ENCODE data around the gene PARD3.

Gene PARD3

DNA sequence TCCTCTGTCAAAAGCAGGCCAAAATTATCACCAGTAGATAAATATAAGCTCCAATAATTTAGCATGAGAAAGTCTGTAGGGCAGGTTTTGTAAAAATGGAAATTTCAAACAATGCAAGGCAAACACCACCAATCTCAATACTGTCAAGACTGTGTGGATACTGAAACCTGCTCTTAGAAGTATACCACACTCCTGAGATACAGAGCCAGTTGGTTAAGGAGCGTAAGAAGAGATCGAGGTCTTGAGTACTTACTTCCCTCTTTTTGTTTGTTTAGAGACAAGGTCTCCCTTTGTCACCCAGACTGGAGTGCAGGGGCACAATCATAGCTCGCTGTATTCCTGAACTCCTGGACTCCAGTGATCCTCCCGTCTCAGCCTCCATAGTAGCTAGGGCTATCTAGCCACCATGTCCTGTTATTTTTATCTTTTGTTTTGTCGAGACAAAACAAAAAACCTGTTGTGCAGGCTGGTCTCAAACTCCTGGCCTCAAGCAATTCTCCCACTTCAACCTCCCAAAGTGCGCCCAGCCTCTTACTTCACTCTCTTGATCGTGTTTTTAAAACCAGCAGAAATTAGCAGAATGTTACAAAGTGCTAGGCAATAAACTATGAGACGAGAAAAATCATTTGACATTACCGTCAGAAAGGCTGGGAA is 205.7 kb downstream of the PARD3 start:
- DNase-seq (ENCODE audit: extremely low spot score, insufficient read length, low read depth) (no peak), FAIRE-seq (no peak)

DNA sequence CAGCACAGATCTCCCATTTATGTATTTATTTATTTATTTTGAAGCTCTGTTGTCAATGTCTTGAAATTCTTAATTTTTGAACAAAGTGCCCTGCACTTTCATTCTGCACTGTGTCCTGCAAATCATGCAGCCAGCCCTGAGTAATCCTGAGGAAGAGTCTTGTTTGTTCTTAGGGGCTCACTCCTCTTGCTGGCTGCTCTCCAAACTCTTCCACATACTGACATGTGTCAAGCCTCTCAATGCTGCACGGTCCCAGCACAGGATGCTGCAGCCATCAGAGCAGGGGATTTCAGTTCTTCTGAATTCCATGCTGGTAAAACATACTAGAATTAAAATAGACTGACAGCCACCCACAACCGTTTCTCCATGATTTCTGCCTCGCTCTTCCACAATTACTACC is 207.2 kb downstream of the PARD3 start:
- FAIRE-seq (no peak), DNase-seq (ENCODE audit: extremely low spot score, insufficient read length, low read depth) (no peak)

DNA sequence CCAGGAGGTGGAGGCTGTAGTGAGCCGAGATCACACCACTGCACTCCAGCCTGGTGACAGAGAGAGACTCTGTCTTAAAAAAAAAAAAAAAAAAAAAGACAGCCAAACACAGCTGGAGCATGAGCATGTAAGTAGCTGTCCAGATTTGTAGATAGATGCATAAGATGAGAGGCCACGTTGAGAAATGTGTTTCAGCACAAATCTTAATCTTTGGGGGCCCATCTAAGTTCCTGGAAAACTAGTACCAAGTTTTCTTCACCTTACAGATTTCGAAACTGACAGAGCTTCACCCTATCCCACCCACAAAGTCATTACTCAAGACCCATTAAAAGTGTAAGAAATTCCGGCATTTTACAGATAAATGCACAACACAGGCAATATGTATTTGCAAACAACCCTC is 208.2 kb downstream of the PARD3 start:
- FAIRE-seq (no peak), DNase-seq (ENCODE audit: extremely low spot score, insufficient read length, low read depth) (no peak)

DNA sequence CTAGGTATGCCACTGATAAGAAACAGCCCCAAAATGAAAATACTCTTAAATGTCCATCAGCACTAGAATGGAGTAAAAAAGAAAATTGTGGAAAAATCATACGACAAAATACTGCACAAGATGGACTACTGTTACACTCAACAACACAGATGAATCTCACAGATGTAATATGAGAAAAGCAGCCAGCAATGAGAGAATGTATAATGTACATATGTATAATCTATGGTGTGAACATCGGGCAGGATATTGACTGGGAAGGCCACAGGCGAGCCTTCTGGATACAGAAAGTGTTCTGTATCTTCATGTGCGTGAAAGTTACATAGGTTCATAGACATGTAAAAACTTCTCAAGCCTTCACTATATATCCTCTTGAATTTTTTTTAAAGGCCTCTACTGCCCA is 212.6 kb downstream of the PARD3 start:
- DNase-seq (ENCODE audit: extremely low spot score, insufficient read length, low read depth) (no peak), FAIRE-seq (no peak)

DNA sequence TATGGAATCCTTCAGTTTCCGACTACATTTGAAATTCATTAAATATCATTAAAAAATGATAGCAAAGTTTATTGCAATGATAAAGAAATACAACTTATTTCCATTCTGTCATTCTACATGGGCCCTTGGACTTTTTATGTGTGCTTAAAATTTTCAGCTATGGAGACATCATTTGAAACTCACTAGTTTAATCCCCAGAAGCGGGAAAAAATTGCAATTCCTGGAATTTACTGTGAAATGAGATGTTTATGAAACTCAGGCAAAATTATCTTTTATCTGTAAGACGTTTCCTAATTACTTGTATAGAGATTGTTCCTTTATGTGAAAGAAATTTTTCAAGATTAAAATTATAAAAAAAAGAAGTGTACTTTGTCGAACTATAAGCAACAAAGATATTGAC is 213.4 kb downstream of the PARD3 start:
- FAIRE-seq (no peak), DNase-seq (ENCODE audit: extremely low spot score, insufficient read length, low read depth) (no peak)

DNA sequence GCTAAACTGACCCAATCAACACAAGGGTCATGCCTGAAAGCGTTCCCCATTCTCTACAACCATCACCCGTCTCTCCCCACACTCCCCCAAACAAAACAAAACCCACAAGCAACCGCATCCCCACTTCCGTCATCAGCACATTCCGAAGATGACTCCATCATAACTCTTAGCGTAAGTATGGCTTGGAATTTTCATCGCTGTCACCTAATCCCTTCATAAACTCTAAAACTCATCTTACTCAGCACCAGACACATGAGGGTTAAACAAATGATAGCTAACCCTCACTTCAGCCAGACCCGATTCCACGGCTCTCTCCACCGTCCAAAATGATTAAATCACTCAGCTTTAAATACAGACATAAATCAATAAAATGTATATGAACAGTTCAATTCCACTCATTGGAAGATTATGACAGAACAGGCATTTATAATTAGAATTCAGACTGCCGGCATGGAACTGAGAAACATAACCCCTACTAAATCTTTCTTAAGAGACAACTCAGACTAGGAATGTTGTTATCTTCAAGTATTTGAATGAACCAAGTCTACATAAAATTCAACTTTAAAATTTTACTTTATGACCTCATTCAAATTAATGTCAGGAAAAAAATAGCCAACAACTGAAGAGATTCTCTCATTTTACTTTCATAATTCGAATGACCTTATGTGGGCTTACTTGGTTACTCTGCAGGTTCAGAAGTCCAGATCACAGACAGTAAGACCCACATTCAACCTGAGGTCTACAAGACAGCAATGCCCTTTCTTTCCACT is 215.9 kb downstream of the PARD3 start:
- FAIRE-seq (no peak), DNase-seq (ENCODE audit: extremely low spot score, insufficient read length, low read depth) (no peak)

DNA sequence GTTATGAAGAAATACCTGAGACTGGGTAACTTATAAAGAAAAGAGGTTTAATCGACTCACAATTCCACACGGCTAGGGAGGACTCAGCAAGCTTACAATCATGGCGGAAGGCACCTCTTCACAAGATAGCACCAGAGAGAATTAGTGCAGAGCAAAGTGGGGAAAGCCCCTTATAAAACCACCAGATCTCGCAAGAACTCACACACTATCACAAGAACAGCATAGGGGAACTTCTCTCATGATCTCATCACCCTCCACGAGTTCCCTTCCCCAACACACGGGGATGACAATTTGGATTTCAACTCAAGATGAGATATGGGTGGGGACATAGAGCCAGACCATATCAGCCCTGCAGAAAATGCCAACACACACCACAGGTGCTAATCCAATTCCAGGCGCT is 218.7 kb downstream of the PARD3 start:
- no peak for FAIRE-seq
- no peak for DNase-seq (ENCODE audit: extremely low spot score, insufficient read length, low read depth)

DNA sequence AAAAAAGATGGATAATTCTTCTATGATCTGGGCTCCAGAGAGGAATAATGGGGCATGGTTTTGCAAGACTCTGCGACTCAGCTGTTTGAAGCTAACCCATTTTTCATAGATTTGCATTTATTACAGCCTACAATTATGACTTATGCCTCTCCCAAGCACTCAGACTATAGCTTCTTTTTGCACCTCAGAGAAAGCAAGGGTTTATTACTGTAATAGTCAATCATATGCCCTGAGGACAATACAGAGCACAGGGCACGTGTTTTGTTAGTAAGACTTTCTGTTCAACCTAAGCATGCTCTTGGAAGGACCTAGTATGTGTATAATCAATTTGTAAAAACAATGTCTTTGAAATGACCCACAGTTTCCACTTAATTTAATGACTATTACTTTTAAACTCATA is 221.2 kb downstream of the PARD3 start:
- DNase-seq (ENCODE audit: extremely low spot score, insufficient read length, low read depth), result no peak
- no peak for FAIRE-seq

DNA sequence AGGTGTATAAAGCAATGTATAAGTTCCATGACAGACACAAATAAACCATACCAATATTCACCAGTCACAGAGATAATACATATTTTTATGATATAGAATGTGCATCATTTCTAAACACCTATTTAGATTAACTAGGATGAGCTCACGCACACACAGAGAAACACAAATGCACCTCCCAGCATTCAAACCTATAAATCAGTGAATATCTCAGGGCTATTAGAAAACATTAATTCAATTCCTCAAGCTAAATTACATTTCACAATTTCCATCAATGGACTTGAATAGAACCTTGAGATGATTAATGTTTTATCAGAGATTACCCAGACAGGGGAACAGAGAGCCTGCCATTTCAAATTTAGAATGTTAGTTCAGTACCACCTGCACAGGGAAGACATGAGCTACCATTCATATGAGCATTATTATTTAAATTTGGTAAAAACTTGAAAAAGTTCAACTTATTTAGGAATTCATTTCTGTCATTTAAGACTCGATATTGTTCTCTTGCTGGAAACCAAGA is 221.7 kb downstream of the PARD3 start:
- FAIRE-seq, result no peak
- no peak for DNase-seq (ENCODE audit: extremely low spot score, insufficient read length, low read depth)

DNA sequence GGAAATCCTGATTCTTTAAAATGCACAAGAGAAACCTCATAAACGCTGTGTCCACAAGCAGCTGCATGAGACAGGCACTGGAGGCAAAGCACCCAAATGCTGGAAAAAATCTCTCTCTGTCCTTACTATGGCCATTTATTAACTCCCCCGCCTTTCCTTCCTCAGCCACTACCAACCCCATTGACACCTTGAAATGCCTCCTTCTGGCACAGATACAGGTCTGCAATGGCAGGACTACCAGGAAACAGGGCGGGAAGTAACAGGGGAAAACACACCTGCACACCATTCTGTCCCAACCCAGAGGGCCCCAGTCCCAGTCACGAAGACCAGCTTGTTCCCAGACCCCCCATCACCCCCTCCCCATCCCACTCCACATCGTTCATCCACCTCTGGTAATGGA is 224.3 kb downstream of the PARD3 start:
- FAIRE-seq (no peak), DNase-seq (ENCODE audit: extremely low spot score, insufficient read length, low read depth) (no peak)

DNA sequence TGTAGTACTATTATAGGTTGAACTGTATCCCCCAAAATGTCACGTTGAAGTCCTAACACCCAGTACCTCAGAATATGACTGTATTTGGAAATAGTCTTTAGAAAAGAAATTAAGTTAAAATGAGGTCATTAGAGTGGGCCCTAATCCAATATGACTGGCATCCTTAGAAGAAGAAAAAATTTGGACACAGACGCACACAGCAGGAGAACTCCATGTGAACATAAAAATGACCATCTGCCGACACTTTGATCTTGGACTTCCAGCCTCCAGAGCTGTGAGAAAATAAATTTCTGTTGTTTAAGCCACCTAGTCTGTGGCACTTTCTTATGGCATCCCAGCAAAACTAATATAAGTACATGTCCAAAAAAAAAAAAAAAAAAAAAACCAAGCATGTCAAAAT is 225.8 kb downstream of the PARD3 start:
- FAIRE-seq (no peak), DNase-seq (ENCODE audit: extremely low spot score, insufficient read length, low read depth) (no peak)

DNA sequence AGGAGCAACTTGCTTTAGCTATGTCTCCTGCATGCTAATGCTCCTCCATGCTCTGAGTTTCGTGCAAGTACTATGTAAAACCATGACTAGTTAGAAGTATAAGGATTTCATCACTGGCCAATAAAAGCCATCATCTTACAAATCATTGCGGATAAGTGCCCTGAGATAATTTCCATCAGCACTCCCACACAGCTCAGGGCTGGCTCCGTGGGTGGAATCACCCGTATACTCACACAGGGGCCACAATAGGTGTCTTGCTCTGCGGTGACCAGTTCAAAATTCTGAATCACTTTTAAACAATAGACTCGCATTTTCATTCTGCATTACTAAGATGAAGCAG is 227.4 kb downstream of the PARD3 start:
- FAIRE-seq, result no peak
- DNase-seq (ENCODE audit: extremely low spot score, insufficient read length, low read depth), result no peak

DNA sequence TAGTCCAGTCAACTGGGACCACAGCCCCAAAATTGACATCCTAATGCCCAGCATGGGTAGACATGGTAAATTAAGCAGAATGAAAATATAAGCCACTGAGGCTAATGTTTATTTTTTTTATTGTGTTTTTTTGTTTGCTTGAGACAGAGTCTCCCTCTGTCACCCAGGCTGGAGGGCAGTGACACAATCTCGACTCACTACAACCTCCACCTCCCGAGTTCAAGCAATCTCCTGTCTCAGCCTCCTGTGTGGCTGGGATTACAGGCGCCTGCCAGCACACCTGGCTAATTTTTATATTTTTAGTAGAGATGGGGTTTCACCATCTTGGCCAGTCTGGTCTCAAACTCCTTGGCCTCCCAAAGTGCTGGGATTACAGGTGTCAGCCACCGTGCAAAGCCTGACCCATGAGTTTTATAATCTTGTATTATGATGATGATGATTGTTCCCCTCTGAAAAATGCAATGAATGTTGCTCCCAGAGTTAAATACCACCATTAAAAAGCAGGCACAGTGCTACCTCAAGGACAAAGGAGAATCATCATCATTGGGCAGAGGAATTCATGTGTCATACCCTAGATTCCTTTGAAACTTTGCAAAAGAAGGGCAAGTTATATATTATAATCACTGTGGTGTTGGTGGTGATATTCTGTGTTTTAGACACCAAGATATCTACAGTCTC is 228.0 kb downstream of the PARD3 start:
- DNase-seq (ENCODE audit: extremely low spot score, insufficient read length, low read depth) (no peak), FAIRE-seq (no peak)

DNA sequence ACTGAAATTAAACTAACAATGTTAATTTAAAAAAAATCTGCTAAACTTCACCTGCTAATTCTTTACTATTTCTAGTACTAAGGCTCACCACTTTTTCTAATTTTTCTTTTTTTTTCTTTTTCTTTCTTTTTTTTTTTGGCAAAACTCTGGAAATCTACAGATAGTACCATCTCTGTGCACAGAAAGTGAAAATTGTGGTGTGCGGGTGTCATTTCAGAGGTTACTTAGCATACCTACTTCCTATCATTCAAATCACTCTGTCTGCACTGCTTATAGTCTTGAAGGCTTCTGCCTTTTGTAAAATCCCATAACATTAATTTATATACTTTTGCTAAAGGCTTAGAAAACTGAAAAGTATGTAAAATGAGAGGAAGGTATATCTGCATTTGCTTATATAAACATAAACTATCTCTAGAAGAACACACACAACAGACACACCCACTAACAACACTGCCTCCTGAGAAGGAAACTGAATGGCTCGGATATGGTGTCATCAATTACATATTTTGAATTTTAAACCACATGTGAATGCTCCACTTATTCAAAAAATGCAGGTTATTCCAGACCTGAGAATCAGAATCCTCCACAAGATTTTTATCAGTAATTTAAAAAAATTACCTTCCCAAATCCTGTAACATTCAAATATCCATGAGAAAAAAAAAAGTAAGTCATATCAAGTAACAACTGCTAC is 229.5 kb downstream of the PARD3 start:
- DNase-seq (ENCODE audit: extremely low spot score, insufficient read length, low read depth) (no peak), FAIRE-seq (peak; percentile 57)

DNA sequence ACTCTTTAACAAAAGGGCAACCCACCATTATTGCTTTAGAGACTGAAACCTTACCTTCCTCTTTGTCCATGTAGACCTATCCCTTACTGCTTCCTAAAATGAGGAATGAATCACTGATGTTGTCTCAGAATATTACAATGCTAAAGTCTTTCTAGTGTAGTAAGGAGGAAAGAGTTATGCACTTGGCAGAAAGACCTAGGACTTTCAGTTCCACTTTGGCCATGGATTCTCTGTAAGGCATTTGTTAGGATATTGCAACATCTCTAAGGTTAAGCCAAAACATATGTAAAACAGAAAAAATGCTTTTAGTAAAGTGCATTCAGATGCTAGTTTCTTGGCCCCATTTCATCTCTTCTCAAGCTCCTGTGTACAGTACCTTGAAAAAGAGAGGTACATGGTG is 230.9 kb downstream of the PARD3 start:
- FAIRE-seq, result no peak
- DNase-seq (ENCODE audit: extremely low spot score, insufficient read length, low read depth), result no peak

DNA sequence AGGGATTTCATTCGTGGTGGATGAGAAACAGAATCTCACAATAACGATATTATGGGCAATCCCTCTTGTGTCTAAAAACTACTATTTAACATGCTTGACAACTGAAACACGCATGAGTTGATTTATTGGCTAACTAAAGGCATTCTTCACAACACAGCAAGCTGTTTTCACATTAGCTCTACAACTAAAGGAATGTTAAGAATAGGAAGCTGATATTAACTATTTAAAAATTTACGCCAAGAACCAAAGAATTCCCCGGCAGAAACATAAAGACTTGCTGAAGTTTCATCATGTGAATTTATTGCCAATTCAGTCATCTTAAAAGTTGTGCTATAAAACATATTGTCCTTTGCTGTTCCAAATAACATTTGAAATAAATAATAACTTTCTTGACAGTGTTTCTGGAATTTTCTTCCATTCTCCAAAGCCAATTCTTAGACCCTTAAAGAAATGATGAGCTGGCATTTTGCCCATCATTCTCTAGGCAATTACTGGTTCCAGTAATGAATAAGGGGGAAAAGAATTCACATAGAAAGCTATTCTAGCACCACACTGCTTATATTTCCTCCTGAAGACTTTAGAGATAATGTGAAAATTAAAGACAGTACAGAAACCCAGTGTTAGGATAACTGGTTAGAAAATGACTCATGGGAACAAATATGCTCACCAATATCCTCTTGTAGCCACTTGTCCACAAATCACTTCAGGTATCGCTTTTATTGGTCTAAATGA is 233.1 kb downstream of the PARD3 start:
- DNase-seq (ENCODE audit: extremely low spot score, insufficient read length, low read depth) (no peak), FAIRE-seq (no peak)

DNA sequence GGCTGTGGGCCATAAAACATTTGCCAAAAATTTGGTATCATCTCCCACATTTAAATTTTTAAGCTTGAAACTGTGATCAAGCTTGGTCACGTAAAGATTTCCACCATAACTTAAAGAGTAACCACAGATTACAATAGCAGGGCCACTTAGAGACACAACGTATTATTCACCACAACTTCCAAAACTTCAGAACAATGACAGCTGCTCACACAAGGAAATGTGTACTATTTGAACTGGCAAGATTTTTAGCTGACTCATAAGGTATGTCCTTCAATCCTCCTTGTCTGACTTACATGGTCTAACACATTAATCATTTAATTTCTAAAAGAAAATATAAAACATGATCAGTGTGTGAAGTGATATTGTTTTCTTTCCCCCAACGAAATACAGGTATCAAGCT is 234.5 kb downstream of the PARD3 start:
- DNase-seq (ENCODE audit: extremely low spot score, insufficient read length, low read depth), result no peak
- no peak for FAIRE-seq

DNA sequence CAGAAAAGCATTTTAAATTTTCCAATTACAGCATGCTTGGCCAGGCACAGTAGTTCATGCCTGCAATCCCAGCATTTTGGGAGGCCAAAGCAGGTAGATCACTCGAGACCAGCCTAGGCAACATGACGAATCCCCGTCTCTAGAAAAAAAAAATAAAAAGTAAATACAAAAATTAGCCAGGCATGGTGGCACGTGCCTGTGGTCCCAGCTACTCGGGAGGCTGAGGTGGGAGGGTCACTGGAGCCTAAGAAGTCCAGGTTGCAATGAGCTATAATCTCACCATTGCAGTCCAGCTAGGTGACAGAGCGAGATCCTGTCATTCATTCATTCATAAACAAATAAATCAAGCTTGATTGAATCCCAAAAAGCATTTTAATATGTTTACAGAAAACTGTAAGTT is 234.9 kb downstream of the PARD3 start:
- DNase-seq (ENCODE audit: extremely low spot score, insufficient read length, low read depth) (no peak), FAIRE-seq (no peak)

DNA sequence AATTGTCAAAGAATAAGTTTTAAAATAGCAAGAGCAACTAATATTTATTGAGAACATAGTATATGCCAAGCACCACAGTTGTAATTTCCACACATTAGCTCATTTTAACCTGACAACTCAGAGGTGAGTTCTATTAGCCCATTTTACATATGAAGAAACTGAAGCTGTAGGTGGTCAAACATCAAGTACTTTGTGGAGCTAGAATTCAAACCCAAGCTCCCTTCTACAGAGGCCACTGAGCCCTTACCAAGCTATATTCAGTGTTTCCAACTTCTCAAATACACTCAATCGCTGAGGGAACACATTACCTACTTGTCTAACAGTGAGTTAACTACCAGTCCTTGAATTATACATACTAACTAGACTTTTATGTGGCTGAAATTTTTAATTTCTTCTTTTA is 236.6 kb downstream of the PARD3 start:
- FAIRE-seq, result no peak
- no peak for DNase-seq (ENCODE audit: extremely low spot score, insufficient read length, low read depth)

DNA sequence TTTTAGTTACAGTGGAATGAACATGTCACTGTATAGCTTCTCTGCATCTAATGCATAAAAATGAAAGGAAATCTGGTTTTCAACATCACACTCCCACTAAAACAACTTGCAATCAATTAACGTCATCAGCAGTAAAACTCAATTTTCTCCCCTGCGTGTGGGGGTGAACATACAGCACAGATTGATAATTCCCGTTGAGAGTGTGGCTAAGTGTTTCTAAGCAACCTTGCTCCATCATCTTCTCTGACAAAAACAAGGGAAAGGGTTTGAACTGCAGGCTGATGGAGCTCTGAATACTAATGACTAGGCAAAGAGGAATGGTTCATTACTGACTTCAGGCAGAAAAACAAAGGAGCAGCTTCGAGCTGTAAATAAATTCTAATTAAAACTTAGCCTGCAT is 238.3 kb downstream of the PARD3 start:
- DNase-seq (ENCODE audit: extremely low spot score, insufficient read length, low read depth) (no peak), FAIRE-seq (no peak)
